ENCODE data around the gene CEACAM4. TPM values are rescaled to one million over a fixed set of nuclear protein-coding genes. Genes with fewer than 3 reads are reported as not detected.
A peak's percentile ranks its signal among the peaks of the same experiment; 100 is the strongest.
"Not testable (repeated sequence)": the region's sequence is repeated elsewhere in the genome, so short reads cannot be mapped to it uniquely, and the experiment has no call there.

CEACAM4 gene
- total RNA-seq, 1 experiment from 2014 or later = not detected

DNA sequence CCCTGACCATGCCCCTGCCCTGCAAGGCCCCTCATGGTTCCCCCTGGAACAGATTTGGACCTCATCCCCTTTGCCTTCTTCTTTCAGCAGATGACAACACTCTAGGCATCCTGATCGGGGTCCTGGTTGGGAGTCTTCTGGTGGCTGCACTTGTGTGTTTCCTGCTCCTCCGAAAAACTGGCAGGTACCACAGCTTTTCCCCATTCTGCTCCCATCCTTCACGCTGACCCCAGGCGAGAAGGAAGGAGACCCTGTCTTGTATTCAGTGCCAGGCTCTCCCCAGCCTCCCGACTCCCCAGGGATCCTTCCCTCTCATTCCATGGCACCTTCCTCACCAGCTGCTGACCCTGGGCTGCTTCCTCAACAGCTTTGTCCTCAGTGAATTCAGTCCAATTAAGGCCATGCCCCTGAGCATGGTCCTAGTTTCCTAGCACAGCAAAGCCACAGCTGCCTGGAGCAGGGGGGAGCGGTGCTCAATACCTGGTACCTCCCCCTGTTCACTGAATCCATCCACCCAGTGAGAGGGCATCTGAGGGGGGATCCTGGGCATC lies 42.5 kb downstream of the CEACAM4 start:
- Histone ChIP-seq H3K36me3 (replicated peaks; ENCODE audit: control insufficient read depth, insufficient read depth, low read length) (no peaks in the 10 kb centered on the region), H3K4me3 (ENCODE audit: insufficient read depth, low read depth, low read length) (no peak overlapping the region), H3K27me3 (ENCODE audit: control insufficient read depth, insufficient read depth, low read length) (no peaks in the 10 kb centered on the region)
- no peak for DNase-seq

DNA sequence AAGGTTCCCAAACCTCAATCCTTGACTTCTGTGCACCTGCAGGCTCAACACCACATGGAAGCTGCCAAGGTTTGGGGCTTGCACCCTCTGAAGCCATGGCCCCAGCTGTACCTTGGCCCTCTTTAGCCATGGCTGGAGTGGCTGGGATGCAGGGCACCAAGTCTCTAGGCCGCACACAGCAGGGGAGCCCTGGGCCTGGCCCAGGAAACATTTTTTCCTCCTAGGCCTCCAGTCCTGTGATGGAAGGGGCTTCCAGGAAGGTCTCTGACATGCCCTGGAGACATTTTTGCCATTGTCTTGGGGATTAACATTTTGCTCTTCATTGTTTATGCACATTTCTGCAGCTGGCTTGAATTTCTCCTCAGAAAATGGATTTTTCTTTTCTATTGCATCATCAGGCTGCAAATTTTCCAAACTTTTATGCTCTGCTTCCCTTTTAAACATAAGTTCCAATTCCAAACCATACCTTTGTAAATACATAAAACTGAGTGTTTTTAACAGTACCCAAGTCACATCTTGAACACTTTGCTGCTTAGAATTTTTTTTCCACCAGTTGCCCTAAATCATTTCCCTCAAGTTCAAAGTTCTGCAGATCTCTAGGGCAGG lies 44.2 kb downstream of the CEACAM4 start:
- not testable (repeated sequence) for H3K36me3 ChIP-seq (replicated peaks; ENCODE audit: control insufficient read depth, insufficient read depth, low read length); H3K27me3 ChIP-seq (ENCODE audit: control insufficient read depth, insufficient read depth, low read length); H3K4me3 ChIP-seq (ENCODE audit: insufficient read depth, low read depth, low read length); DNase-seq

DNA sequence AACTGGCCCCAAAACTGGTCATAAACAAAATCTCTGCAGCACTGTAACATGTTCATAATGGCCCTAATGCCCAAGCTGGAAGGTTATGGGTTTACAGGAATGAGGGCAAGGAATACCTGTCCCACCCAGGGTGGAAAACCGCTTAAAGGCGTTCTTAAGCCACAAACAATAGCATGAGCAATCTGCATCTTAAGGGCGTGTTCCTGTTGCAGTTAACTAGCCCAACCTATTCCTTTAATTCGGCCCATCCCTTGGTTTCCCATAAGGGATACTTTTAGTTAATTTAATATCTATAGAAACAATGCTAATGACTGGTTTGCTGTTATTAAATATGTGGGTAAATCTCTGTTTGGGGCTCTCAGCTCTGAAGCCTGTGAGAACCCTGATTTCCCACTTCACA lies 45.8 kb downstream of the CEACAM4 start:
- not testable (repeated sequence) for H3K36me3 ChIP-seq (replicated peaks; ENCODE audit: control insufficient read depth, insufficient read depth, low read length); DNase-seq; H3K4me3 ChIP-seq (ENCODE audit: insufficient read depth, low read depth, low read length); H3K27me3 ChIP-seq (ENCODE audit: control insufficient read depth, insufficient read depth, low read length)

- DNase-seq = no peak
- Histone ChIP-seq H3K36me3 (replicated peaks; ENCODE audit: control insufficient read depth, insufficient read depth, low read length) (no peaks in the 10 kb centered on the region), H3K4me3 (ENCODE audit: insufficient read depth, low read depth, low read length) (no peak overlapping the region), H3K27me3 (ENCODE audit: control insufficient read depth, insufficient read depth, low read length) (no peaks in the 10 kb centered on the region)
Measured at GRCh38 chr19:41578886-41579285, 48.0 kb downstream of the CEACAM4 start.

GRCh38 chr19:41577833-41578232 lies 49.0 kb downstream of the CEACAM4 start:
- H3K4me3 ChIP-seq (ENCODE audit: insufficient read depth, low read depth, low read length) = no peak overlapping the region
- no peak for DNase-seq
- H3K27me3 ChIP-seq (ENCODE audit: control insufficient read depth, insufficient read depth, low read length) = no peaks in the 10 kb centered on the region
- no peaks in the 10 kb centered on the region for H3K36me3 ChIP-seq (replicated peaks; ENCODE audit: control insufficient read depth, insufficient read depth, low read length)

GRCh38 chr19:41577144-41577830 lies 49.6 kb downstream of the CEACAM4 start:
- Histone ChIP-seq H3K4me3 (ENCODE audit: insufficient read depth, low read depth, low read length) (no peak overlapping the region), H3K36me3 (replicated peaks; ENCODE audit: control insufficient read depth, insufficient read depth, low read length) (no peaks in the 10 kb centered on the region), H3K27me3 (ENCODE audit: control insufficient read depth, insufficient read depth, low read length) (no peaks in the 10 kb centered on the region)
- no peak for DNase-seq

DNA sequence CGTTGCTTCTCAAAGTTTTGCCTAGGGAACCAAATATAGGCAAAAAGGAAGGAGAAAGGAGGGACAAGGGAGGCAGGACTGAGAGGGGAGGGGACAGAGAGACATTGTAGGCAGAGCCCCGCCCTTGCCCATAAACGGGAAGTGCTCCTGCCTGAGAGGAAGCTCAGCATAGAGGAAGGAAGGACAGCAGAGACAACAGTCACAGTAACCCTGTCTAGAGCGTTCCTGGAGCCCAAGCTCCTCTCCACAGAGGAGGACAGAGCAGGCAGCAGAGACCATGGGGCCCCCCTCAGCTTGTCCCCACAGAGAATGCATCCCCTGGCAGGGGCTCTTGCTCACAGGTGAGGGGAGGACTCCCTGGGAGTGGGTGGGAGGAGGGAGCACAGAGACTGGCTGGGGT lies 50.9 kb downstream of the CEACAM4 start, which contains the start of gene CEACAM21:
CEACAM21 (plus strand) TSS at position 169 of the 400 bp plus-strand sequence; CDS start at position 278, 109 bp downstream.
- no peak for DNase-seq
- Histone ChIP-seq H3K27me3 (ENCODE audit: control insufficient read depth, insufficient read depth, low read length) (no peaks in the 10 kb centered on the region), H3K36me3 (replicated peaks; ENCODE audit: control insufficient read depth, insufficient read depth, low read length) (no peaks in the 10 kb centered on the region), H3K4me3 (ENCODE audit: insufficient read depth, low read depth, low read length) (no peak within 1 kb of the TSS)

DNA sequence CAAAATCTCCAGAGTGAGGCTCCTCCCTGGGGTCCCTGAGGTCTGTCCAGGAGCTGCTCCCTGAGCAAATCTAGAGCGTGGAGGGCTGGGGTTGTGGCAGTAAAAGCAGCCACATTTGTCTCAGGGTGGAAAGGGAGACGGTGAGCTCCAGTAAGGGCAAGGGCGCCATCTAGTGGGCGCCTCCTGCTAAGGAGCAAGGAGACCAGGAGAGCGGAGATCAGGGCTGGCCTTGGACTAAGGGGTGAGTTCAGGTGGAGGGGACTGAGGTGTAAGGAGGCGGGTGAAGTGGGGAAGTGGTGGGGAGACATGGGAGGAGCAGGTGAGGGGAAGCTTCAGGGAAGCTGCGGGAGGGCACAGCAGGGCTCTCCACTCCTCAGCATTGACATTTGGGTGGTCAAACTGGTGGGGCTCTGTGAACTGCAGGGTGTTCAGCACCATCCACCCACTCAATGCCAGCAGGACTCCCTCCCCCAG lies 56.2 kb downstream of the CEACAM4 start:
- no peaks in the 10 kb centered on the region for H3K36me3 ChIP-seq (replicated peaks; ENCODE audit: control insufficient read depth, insufficient read depth, low read length)
- peaks cover 5% of the 10 kb centered on the region; the same call in 1 of the 2 replicates for H3K27me3 ChIP-seq (ENCODE audit: control insufficient read depth, insufficient read depth, low read length)
- H3K4me3 ChIP-seq (ENCODE audit: insufficient read depth, low read depth, low read length) = no peak overlapping the region
- DNase-seq = peak; percentile 84

DNA sequence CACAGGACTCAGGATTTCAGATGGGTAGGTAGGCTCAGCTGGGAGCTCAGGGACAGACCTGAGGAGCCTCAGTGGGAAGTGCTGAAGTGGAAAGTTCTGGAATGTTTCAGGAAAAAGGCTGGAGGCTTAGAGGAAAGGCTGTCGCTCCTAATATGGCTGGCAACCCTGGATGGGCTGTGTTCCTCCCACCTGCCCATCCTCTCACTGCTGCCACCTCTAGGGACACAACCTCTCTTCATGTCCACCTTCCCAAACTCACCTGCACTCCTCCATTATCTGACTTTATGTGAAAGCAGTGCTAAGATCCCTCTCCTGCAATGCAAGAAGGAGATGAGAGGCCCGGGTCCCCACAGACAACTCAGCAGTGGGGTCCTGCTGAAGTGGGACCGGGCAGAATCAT lies 56.7 kb downstream of the CEACAM4 start:
- no peak for DNase-seq
- Histone ChIP-seq H3K36me3 (replicated peaks; ENCODE audit: control insufficient read depth, insufficient read depth, low read length) (no peaks in the 10 kb centered on the region), H3K27me3 (ENCODE audit: control insufficient read depth, insufficient read depth, low read length) (peaks cover 8% of the 10 kb centered on the region; the same call in 1 of the 2 replicates), H3K4me3 (ENCODE audit: insufficient read depth, low read depth, low read length) (no peak overlapping the region)

DNA sequence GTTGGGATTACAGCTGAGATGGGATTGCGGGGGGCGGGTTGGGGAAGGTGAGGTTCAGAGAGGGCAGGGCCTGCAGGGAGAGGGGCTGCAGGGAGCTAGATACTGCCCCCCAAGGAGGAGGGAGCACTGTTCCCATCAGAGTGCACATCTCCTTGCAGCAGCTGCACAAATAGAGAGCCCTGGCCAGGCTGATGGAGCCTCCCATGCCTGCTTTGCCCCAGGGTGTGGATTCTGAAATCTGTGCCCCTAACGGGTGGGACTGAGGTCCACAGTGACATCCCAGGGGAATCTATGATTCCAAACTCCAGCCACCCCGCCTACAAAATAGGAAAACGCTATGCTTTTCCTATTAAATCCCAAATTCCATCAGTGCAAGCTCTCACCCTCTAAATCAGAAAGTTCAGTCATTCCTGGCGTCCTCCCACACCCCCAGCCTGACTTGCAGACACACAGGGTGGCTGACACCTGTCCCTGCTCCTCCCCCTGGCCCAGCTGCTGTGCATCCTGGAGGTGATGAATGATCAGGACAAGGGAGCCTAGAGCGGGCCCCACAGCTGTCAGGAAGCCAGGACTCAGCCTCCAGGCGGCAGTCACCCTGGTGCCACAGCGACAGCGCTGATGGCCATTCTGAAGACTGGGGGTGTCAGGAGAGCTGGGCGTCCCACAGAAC lies 57.3 kb downstream of the CEACAM4 start:
- Histone ChIP-seq H3K4me3 (ENCODE audit: insufficient read depth, low read depth, low read length) (no peak overlapping the region), H3K36me3 (replicated peaks; ENCODE audit: control insufficient read depth, insufficient read depth, low read length) (no peaks in the 10 kb centered on the region), H3K27me3 (ENCODE audit: control insufficient read depth, insufficient read depth, low read length) (peaks cover 13% of the 10 kb centered on the region)
- DNase-seq = no peak

Other genes starting within 250 kb of the CEACAM4 start
- gene EXOSC5, start 229.7 kb downstream of the CEACAM4 start, total RNA-seq (2014; rRNA removed; shearing (Covaris generic)) = 79.6 and 83.0 TPM in 2 replicates
- 36.0 and 53.1 TPM in 2 replicates for gene BCKDHA, start 229.3 kb downstream of the CEACAM4 start, total RNA-seq (2014; rRNA removed; shearing (Covaris generic))
- gene B3GNT8, start 199.7 kb downstream of the CEACAM4 start, total RNA-seq (2014; rRNA removed; shearing (Covaris generic)) = 1.9 and 5.3 TPM in 2 replicates
- 80.0 and 96.0 TPM in 2 replicates for gene DMAC2, start 187.2 kb downstream of the CEACAM4 start, total RNA-seq (2014; rRNA removed; shearing (Covaris generic))
- gene ERICH4, start 183.9 kb downstream of the CEACAM4 start, total RNA-seq (2014; rRNA removed; shearing (Covaris generic)) = not detected in 2 replicates
- not detected in 2 replicates for gene CEACAM21, start 50.9 kb downstream of the CEACAM4 start, total RNA-seq (2014; rRNA removed; shearing (Covaris generic))
- not detected in 2 replicates for gene CEACAM7, start 61.2 kb upstream of the CEACAM4 start, total RNA-seq (2014; rRNA removed; shearing (Covaris generic))
- not detected in 2 replicates for gene CEACAM5, start 81.6 kb upstream of the CEACAM4 start, total RNA-seq (2014; rRNA removed; shearing (Covaris generic))
- not detected in 2 replicates for gene CEACAM6, start 128.5 kb upstream of the CEACAM4 start, total RNA-seq (2014; rRNA removed; shearing (Covaris generic))
- gene CEACAM3, start 169.5 kb upstream of the CEACAM4 start, total RNA-seq (2014; rRNA removed; shearing (Covaris generic)) = not detected in 2 replicates
- not detected in 2 replicates for gene LYPD4, start 217.6 kb upstream of the CEACAM4 start, total RNA-seq (2014; rRNA removed; shearing (Covaris generic))
- gene DMRTC2, start 218.0 kb upstream of the CEACAM4 start, total RNA-seq (2014; rRNA removed; shearing (Covaris generic)) = not detected in 2 replicates
- 2,022 and 3,019 TPM in 2 replicates for gene RPS19, start 233.2 kb upstream of the CEACAM4 start, total RNA-seq (2014; rRNA removed; shearing (Covaris generic))